NCI-H748 treated with DMSO at 0.1 percent for 48 hours (cell line): ENCODE data around the gene MUC12.
A peak's percentile ranks its signal among the peaks of the same experiment; 100 is the strongest.
"Not testable (repeated sequence)": the region's sequence is repeated elsewhere in the genome, so short reads cannot be mapped to it uniquely, and the experiment has no call there.

Source experiments
- DNase-seq: peaks from one replicate; lab custom pipeline; 2025; lab: John Stamatoyannopoulos, UW

The MUC12 gene

GRCh38 chr7:100992280-100992679, 22.9 kb downstream of the MUC12 start:
- not testable (repeated sequence) for DNase-seq

DNA sequence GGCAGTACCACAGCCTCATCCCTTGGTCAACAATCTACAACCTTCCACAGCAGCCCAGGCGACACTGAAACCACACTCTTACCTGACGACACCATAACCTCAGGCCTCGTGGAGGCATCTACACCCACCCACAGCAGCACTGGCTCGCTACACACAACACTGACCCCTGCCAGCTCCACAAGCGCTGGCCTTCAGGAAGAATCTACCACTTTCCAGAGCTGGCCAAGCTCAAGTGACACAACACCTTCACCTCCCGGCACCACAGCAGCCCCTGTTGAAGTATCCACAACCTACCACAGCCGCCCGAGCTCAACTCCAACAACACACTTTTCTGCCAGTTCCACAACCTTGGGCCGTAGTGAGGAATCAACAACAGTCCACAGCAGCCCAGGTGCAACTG, 25.3 kb downstream of the MUC12 start:
- DNase-seq: not testable (repeated sequence)

DNA sequence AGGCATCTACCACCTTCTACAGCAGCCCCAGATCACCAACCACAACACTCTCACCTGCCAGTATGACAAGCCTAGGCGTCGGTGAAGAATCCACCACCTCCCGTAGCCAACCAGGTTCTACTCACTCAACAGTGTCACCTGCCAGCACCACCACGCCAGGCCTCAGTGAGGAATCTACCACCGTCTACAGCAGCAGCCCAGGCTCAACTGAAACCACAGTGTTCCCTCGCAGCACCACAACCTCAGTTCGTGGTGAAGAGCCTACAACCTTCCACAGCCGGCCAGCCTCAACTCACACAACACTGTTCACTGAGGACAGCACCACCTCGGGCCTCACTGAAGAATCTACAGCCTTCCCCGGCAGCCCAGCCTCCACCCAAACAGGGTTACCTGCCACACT, 29.2 kb downstream of the MUC12 start:
- DNase-seq: not testable (repeated sequence)

DNA sequence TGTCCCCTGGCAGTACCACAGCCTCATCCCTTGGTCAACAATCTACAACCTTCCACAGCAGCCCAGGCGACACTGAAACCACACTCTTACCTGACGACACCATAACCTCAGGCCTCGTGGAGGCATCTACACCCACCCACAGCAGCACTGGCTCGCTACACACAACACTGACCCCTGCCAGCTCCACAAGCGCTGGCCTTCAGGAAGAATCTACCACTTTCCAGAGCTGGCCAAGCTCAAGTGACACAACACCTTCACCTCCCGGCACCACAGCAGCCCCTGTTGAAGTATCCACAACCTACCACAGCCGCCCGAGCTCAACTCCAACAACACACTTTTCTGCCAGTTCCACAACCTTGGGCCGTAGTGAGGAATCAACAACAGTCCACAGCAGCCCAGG, 30.0 kb downstream of the MUC12 start:
- DNase-seq: not testable (repeated sequence)

GRCh38 chr7:101000025-101000424, 30.7 kb downstream of the MUC12 start:
- not testable (repeated sequence) for DNase-seq

GRCh38 chr7:101002333-101002732, 33.0 kb downstream of the MUC12 start:
- DNase-seq: not testable (repeated sequence)

GRCh38 chr7:101007361-101007760, 38.0 kb downstream of the MUC12 start:
- DNase-seq: not testable (repeated sequence)

- no peak for DNase-seq
Measured at GRCh38 chr7:101009629-101010028, 40.3 kb downstream of the MUC12 start.

DNA sequence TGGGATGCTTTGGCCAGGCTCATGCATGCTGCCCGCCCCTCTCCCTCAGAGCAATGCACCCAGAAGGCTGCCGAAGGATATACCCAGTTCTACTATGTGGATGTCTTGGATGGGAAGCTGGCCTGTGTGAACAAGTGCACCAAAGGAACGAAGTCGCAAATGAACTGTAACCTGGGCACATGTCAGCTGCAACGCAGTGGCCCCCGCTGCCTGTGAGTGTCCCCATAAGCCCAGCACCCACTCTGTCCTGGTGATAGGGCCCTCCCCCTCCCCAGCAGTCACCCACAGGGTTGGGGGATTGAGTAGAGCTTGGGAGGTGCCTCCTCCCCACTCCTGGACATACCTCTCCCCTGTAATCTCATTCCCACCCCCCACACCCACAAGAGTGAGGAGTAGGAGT, 43.6 kb downstream of the MUC12 start:
- no peak for DNase-seq

DNA sequence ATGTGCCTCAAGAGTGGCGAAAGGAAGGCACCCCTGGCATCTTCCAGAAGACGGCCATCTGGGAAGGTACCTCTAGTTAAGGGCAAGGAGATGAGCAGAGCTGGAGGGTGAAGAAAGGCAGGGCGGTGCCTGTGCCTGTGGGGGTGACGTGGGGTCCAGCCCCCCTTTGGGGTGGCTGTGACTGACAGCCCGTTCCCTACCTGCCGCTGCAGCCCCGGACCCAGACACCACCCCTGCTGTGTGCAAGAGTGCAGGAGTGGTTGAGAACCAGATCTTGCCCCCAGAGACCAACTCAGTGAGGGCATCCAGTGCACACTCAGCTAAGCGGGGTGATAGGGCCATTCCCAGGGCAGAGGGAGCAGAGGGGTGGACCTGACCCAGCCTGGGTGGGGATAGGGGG, 46.3 kb downstream of the MUC12 start:
- DNase-seq: no peak

GRCh38 chr7:101017064-101017777, 47.9 kb downstream of the MUC12 start:
- DNase-seq: peak; percentile 22

DNA sequence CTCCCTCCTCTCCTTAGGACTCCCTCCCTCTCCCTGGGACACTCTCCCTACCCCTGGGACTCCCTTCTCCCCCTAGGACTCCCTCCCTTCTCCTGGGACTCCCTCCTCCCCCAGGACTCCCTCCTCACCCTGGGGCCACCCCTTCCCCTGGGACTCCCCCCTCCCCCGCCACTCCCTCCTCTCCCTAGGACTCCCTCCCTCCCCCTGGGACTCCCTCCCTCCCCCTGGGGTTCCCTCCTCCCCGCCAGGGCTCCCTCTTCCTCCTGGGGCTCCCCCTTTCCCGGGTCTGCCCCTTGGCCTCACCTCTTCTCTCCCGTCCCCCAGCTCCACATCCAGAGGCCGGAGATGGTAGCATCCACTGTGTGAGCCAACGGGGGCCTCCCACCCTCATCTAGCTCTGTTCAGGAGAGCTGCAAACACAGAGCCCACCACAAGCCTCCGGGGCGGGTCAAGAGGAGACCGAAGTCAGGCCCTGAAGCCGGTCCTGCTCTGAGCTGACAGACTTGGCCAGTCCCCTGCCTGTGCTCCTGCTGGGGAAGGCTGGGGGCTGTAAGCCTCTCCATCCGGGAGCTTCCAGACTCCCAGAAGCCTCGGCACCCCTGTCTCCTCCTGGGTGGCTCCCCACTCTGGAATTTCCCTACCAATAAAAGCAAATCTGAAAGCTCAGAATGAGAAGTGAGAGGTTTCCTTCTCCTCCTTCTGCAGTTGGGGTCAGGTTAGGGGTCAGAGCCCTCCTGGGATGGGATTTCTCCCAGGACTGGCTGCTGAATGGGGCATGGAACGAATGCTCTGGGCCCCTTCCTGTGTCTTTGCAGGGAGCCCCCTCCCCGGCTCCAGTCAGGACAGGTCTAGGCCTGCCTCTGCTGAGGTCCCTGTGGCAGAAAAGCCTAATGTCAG, 49.2 kb downstream of the MUC12 start:
- DNase-seq: no peak

GRCh38 chr7:101020444-101020843, 51.1 kb downstream of the MUC12 start:
- DNase-seq: no peak

DNA sequence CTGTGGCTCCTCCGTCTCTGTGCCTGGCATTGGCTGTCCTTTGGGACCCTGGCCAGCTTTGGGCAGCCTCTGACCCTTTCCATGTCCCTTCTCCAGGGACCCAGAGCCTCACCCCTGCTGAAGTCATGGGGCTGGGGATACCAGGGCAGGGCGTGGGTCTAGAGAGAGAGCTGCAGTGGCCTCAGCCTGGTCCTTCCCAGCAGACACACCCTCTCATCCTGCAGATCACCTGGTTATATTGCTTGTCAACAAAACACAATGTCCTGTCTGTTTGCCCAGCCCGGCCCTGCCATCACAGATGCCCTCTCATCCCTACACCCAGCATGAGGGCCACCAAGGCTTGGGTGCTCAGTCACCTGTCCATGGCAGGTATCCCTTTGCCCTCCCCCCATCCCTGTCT, 52.3 kb downstream of the MUC12 start:
- DNase-seq: no peak

DNA sequence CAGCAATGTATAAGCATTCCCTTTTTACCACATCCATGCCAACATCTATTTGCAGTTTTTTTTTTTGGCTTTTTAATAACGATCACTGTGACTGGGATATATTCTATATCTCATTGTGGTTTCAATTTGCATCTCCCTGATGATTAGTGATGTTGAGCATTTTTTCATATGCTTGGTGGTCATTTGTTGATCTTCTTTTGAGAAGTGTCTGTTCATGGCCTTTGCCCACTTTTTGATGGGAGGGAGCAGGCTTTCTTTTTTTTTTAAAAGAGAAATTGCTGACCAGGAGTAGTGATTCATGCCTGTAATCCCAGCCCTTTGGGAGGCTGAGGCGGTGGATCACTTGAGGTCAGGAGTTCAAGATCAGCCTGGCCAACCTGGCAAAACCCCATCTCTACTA, 54.5 kb downstream of the MUC12 start:
- no peak for DNase-seq

- no peak for DNase-seq
Measured at GRCh38 chr7:101031082-101031481, 61.7 kb downstream of the MUC12 start.

DNA sequence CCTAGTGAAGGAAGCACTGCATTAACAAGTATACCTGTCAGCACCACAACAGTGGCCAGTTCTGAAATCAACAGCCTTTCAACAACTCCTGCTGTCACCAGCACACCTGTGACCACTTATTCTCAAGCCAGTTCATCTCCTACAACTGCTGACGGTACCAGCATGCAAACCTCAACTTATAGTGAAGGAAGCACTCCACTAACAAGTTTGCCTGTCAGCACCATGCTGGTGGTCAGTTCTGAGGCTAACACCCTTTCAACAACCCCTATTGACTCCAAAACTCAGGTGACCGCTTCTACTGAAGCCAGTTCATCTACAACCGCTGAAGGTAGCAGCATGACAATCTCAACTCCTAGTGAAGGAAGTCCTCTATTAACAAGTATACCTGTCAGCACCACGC, 66.6 kb downstream of the MUC12 start:
- DNase-seq: no peak

GRCh38 chr7:101041283-101041682, 71.9 kb downstream of the MUC12 start:
- DNase-seq: not testable (repeated sequence)

DNA sequence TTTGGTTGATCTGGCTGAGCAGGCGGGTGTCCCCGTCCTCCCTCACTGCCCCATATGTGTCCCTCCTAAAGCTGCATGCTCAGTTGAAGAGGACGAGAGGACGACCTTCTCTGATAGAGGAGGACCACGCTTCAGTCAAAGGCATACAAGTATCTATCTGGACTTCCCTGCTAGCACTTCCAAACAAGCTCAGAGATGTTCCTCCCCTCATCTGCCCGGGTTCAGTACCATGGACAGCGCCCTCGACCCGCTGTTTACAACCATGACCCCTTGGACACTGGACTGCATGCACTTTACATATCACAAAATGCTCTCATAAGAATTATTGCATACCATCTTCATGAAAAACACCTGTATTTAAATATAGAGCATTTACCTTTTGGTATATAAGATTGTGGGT, 89.0 kb downstream of the MUC12 start:
- DNase-seq: no peak

- DNase-seq: no peak
Measured at GRCh38 chr7:101059620-101059942, 90.2 kb downstream of the MUC12 start.

DNA sequence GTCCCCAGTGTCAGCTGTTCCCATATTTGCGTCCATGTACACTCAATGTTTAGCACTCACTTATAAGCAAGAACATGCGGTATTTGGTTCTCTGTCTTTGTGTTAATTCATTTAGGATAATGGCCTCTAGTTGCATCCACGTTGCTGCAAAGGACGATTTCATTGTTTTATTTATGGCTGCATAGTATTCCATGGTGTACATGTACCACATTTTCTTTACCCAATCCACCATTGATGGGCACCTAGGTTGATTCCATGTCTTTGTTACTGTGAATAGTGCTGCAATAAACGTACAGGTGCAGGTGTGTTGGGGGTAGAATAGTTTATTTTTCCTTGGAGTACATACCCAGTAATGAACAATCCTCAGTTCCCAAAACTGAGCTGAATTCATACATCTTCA, 91.6 kb downstream of the MUC12 start:
- DNase-seq: no peak

DNA sequence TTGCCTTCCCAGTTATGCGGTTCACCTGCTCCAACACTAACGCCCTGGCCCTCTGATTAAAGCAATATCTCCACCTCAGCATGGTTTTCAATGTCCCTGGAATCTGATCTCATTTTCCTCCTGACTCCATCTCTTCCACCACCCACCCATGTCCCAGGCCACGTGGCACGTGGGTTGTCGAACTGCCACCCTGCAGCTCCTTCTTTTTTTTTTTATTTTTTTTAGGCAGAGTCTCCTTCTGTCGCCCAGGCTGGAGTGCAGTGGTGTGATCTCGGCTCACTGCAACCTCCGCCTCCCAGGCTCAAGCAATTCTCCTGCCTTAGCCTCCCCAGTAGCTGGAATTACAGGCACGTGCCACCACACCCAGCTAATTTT, 94.8 kb downstream of the MUC12 start:
- not testable (repeated sequence) for DNase-seq

DNA sequence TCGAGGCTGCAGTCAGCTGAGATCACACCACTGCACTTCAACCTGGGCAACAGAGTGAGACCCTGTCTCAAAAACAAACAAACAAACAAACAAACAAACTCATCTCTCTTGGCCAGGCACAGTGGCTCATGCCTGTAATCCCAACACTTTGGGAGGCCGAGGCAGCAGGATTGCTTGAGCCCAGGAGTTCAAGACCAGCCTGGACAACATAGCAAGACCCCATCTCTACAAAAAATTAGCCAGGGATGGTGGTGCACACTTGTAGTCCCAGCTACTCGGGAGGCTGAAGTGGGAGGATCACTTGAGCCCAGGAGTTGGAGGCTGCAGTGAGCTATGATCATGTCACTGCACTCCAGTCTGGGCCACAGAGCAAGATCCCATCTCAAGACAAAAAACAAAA, 95.8 kb downstream of the MUC12 start:
- not testable (repeated sequence) for DNase-seq
